ENCODE data around the gene ROBO4. TPM values are rescaled to one million over a fixed set of nuclear protein-coding genes. Genes with fewer than 3 reads are reported as not detected.

ROBO4 gene
- total RNA-seq, 1 donor from 2014 or later: 28.8 TPM

DNA sequence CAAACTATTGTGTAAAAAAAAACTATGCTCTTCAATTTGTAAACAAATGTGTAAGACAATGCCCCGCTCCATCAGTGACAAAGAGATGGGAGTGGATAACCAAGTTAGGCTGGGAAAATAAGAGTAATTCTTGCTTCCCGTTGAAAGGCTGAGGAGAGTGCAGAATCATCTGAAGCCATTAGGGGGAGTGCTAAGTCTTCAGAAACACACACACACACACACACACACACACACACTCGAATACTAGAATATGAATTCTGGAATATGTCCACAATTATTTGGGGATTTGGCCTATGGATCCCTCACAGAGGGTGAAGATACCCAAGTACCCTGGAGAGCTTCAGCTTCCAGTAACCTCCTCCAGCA is 60.2 kb downstream of the ROBO4 start:
- H3K27ac Mint-ChIP-seq (ENCODE audit: unreplicated experiment): no peak overlapping the region
- H3K4me3 Mint-ChIP-seq (ENCODE audit: unreplicated experiment): no peak overlapping the region
- no peaks in the 10 kb centered on the region for H3K9me3 Mint-ChIP-seq (ENCODE audit: unreplicated experiment)
- peak; percentile 34 for DNase-seq (ENCODE audit: low spot score)
- TF ChIP-seq, protein P1, sequence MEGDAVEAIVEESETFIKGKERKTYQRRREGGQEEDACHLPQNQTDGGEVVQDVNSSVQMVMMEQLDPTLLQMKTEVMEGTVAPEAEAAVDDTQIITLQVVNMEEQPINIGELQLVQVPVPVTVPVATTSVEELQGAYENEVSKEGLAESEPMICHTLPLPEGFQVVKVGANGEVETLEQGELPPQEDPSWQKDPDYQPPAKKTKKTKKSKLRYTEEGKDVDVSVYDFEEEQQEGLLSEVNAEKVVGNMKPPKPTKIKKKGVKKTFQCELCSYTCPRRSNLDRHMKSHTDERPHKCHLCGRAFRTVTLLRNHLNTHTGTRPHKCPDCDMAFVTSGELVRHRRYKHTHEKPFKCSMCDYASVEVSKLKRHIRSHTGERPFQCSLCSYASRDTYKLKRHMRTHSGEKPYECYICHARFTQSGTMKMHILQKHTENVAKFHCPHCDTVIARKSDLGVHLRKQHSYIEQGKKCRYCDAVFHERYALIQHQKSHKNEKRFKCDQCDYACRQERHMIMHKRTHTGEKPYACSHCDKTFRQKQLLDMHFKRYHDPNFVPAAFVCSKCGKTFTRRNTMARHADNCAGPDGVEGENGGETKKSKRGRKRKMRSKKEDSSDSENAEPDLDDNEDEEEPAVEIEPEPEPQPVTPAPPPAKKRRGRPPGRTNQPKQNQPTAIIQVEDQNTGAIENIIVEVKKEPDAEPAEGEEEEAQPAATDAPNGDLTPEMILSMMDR (IDR thresholded peaks at IDR 0.05; ENCODE audit: unreplicated experiment): no peak
- peaks cover 6% of the 10 kb centered on the region for H3K36me3 Mint-ChIP-seq (ENCODE audit: low read depth, unreplicated experiment)
- H3K4me1 Mint-ChIP-seq (ENCODE audit: unreplicated experiment): peaks cover 11% of the 10 kb centered on the region
- peaks cover 18% of the 10 kb centered on the region for H3K27me3 Mint-ChIP-seq (ENCODE audit: unreplicated experiment)

DNA sequence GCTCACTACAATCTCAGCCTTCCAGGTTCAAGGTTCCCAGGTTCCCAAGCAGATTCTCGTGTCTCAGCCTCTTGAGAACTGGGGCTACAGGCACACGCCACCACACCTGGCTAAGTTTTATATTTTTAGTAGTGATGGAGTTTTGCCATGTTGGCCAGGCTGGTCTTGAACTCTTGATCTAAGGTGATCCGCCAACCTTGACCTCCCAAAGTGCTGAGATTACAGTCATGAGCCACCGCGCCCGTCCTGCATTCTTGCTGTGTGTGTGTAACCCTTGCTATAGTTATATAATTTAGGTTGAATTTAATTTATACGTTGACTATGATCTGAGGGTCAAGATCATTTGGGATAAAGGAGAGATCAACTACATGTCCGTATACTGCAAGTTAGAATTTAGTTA is 61.7 kb downstream of the ROBO4 start:
- Mint-ChIP-seq H3K36me3 (ENCODE audit: low read depth, unreplicated experiment) (peaks cover 6% of the 10 kb centered on the region), H3K9me3 (ENCODE audit: unreplicated experiment) (no peaks in the 10 kb centered on the region), H3K4me1 (ENCODE audit: unreplicated experiment) (peaks cover 10% of the 10 kb centered on the region), H3K27ac (ENCODE audit: unreplicated experiment) (no peak overlapping the region), H3K27me3 (ENCODE audit: unreplicated experiment) (peaks cover 17% of the 10 kb centered on the region), H3K4me3 (ENCODE audit: unreplicated experiment) (peak overlapping the region; percentile 77)
- DNase-seq (ENCODE audit: low spot score): no peak
- TF ChIP-seq, protein P1 (IDR thresholded peaks at IDR 0.05; ENCODE audit: unreplicated experiment): no peak

DNA sequence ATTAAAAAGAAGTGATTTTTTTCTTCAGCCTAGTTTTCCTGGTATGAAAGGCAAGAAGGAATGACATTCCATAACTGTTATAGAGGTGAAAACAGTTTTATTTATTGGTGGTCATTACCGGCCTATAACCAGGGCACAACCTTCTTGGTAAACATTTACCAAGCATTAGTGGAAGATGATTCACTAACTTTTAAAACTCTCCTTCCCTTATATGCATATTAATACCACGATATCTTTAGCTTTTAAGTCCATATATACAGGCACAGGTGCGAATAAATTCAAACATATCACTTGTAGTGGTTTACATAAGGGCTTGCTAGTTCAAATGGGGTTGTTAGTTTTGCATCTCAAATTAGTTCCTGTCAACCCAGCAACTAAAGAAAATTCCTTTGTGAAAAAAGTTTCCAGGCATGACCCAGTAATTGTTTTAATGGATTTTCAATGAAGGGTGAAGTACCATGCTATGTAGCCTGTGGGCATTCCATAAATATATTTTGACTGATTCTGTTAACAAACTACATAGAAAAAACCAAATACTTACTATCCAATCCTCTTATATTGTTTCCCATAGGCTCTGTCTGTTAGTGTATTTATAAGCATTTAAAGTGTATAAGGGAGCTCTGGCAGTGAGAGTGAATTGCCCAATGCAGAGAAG is 63.0 kb downstream of the ROBO4 start:
- Mint-ChIP-seq H3K4me3 (ENCODE audit: unreplicated experiment) (no peak overlapping the region), H3K27me3 (ENCODE audit: unreplicated experiment) (peaks cover 9% of the 10 kb centered on the region), H3K9me3 (ENCODE audit: unreplicated experiment) (no peaks in the 10 kb centered on the region), H3K27ac (ENCODE audit: unreplicated experiment) (no peak overlapping the region), H3K36me3 (ENCODE audit: low read depth, unreplicated experiment) (no peaks in the 10 kb centered on the region), H3K4me1 (ENCODE audit: unreplicated experiment) (peaks cover 5% of the 10 kb centered on the region)
- DNase-seq (ENCODE audit: low spot score): no peak
- TF ChIP-seq, protein P1 (IDR thresholded peaks at IDR 0.05; ENCODE audit: unreplicated experiment): no peak

Other genes starting within 250 kb of the ROBO4 start
- 11.4 TPM for gene SIAE, start 224.1 kb downstream of the ROBO4 start, total RNA-seq (ENCODE audit: unreplicated experiment)
- gene SPA17, start 224.0 kb downstream of the ROBO4 start, total RNA-seq (ENCODE audit: unreplicated experiment): 4.3 TPM
- 17.0 TPM for gene NRGN, start 157.9 kb downstream of the ROBO4 start, total RNA-seq (ENCODE audit: unreplicated experiment)
- 8.6 TPM for gene VSIG2, start 145.6 kb downstream of the ROBO4 start, total RNA-seq (ENCODE audit: unreplicated experiment)
- gene ESAM, start 135.6 kb downstream of the ROBO4 start, total RNA-seq (ENCODE audit: unreplicated experiment): 490 TPM
- 32.4 TPM for gene MSANTD2, start 97.5 kb downstream of the ROBO4 start, total RNA-seq (ENCODE audit: unreplicated experiment)
- gene ROBO3, start 32.4 kb downstream of the ROBO4 start, total RNA-seq (ENCODE audit: unreplicated experiment): 40.0 TPM
- gene HEPN1, start 21.4 kb upstream of the ROBO4 start, total RNA-seq (ENCODE audit: unreplicated experiment): not detected
- 0.08 TPM for gene HEPACAM, start 38.2 kb upstream of the ROBO4 start, total RNA-seq (ENCODE audit: unreplicated experiment)
- 2.4 TPM for gene CCDC15, start 56.3 kb upstream of the ROBO4 start, total RNA-seq (ENCODE audit: unreplicated experiment)
- 0.49 TPM for gene SLC37A2, start 165.4 kb upstream of the ROBO4 start, total RNA-seq (ENCODE audit: unreplicated experiment)
- 11.4 TPM for gene TMEM218, start 213.8 kb upstream of the ROBO4 start, total RNA-seq (ENCODE audit: unreplicated experiment)

Measured in endothelial cell (in vitro differentiated cells).